GM10847 (cell line): ENCODE data around the gene DPEP1.

Experiments used
- POLR2A ChIP-seq: IDR thresholded peaks from 2 replicates; pipeline ENCODE4 v1.6.1; 2011; ENCODE audit not compliant: insufficient read length; ENCODE audit errors: extremely low read depth

Gene DPEP1

GRCh38 chr16:89613231-89613953 is at the start of gene DPEP1:
Gene DPEP1 (plus strand): TSS chr16:89613642. CDS start chr16:89630411, 16,769 bp downstream.
- TF ChIP-seq POLR2A, result no peak

GRCh38 chr16:89564476-89565255 is 48.8 kb upstream of the DPEP1 start:
- TF ChIP-seq POLR2A, result no peak

DNA sequence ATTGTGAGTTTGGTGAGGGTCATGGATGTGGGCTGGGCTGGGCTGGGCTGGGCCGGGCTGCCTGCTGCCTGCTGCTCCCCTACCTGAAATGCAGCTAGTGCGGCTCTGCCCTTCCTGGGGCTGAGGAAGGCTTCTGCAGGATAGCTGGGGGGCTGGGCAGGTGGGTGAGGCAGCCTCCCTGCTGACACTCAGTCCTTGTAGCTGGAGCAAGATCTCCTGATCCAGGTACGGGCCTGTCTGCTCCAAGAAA is 48.3 kb upstream of the DPEP1 start:
- TF ChIP-seq POLR2A, result no peak

DNA sequence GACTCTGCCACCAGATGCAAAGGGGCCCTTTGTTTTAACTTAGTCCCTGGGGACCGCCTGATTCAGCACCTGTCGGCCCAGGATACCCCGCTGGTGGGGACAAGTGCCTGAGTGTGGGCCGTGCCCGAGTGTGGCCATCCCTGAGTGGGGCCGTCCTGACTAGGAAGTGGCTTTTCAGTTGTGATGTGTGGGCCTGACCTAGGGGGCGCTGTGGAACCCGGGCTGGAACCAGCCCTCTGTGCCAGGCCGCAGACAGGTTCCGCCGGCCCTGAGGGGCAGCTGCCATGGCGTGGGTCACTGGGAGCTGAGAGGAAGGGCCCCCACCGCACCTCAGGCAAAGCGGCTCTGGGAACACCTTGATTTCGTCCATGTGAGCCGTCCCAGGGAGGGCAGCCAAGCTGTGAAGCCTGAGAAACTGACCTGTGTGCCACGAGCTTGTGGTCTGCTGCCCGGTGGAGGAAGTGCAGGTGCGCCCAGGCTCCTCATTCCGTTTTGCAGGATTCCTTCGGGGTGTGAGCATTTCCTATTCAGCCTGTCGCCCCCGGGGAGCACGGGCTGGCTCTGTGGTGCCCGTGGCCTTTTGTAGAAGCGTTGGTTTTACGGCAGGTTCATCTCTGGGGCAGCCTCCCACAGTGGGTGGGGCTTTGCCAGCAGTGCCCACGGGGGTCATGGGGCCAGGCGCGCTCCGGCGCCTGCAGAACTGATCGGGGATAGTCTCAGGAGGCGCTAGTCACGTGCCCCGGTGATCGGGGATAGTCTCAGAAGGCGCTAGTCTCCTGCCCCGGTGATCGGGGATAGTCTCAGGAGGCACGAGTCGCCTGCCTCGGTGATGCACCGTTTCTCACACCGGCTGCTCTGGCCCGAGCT is 47.7 kb upstream of the DPEP1 start:
- no peak for TF ChIP-seq POLR2A

GRCh38 chr16:89567656-89568594 is 45.5 kb upstream of the DPEP1 start:
- no peak for TF ChIP-seq POLR2A

GRCh38 chr16:89569506-89570341 is 43.7 kb upstream of the DPEP1 start:
- TF ChIP-seq POLR2A, result no peak

DNA sequence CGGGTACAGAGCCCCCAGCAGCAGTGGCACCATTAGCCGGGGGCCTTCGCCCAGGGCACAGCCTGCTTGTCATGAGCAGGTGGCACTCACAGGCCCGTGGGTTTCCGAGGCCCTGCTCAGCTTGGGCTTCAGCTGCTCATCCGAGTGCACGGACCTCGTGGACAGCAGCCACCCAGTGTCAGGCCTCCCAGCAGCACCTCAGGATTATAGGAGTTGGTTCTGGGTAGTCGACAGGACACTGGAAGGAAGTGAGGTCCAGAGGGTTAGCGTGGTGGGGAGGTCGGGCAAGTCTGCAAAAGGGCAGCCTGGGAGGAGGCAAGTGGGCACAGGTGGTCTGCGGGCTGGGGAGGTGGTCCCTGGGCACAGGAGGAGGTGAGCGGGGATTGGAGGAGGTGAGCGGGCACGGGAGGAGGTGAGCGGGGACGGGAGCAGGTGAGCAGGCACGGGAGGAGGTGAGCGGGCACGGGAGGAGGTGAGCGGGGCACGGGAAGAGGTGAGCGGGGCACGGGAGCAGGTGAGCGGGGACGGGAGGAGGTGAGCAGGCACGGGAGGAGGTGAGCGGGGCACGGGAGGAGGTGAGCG is 43.0 kb upstream of the DPEP1 start:
- no peak for TF ChIP-seq POLR2A

- no peak for TF ChIP-seq POLR2A
Measured at GRCh38 chr16:89571636-89572035, 41.8 kb upstream of the DPEP1 start.

DNA sequence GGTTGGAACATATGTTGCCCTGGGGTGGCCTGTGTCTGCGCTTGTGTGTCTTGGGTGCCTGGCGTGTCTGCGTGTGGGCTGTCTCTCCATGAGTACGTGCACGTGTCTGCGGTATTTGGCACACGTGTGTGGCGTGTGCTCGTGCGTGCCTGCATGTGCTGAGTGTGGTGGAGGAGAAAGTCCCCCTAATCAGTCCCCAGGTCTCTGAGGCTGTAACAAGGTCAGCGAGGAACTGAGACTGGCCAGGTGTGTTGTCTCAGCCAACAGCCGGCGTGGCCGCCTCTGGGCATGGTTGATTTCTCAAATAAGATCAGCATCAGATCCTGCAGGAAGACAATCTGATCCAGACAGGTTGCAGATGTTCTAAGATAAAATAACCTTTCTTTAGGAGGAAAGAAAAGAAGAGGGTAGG is 41.4 kb upstream of the DPEP1 start:
- no peak for TF ChIP-seq POLR2A

DNA sequence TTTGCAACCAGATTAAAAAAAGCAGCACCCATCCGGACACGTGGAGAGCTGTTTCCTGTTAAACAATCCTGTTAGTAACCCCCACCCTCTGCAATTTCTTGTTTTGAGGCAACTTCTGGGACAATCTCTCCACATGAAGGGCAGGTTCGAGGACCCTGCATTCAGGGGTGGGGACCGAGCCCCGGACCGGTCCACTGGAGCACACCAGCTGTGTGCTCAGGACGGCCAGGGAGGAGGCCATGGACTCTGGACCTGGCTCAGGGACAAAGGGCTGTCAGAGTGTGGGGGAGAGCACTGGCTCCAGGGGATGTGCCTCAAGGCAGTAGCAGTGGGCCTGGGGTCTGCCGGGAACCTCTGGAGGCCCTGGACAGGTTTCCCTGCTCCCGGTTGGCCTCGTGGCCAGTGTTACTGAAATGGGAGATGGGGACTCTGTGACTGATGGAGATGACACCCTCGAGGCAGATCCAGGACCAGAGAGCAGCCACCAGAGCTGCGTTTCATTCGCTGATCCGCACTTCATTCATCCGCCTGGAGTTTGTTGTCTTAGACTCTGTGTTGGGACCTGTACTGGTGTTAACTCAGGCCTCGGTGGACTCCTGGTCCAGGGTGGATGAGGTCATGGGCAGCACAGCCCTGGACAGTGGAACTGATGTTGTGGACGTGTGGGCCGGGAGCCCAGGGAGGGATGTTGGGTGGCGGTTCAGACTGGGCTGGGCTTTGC is 40.8 kb upstream of the DPEP1 start:
- no peak for TF ChIP-seq POLR2A

DNA sequence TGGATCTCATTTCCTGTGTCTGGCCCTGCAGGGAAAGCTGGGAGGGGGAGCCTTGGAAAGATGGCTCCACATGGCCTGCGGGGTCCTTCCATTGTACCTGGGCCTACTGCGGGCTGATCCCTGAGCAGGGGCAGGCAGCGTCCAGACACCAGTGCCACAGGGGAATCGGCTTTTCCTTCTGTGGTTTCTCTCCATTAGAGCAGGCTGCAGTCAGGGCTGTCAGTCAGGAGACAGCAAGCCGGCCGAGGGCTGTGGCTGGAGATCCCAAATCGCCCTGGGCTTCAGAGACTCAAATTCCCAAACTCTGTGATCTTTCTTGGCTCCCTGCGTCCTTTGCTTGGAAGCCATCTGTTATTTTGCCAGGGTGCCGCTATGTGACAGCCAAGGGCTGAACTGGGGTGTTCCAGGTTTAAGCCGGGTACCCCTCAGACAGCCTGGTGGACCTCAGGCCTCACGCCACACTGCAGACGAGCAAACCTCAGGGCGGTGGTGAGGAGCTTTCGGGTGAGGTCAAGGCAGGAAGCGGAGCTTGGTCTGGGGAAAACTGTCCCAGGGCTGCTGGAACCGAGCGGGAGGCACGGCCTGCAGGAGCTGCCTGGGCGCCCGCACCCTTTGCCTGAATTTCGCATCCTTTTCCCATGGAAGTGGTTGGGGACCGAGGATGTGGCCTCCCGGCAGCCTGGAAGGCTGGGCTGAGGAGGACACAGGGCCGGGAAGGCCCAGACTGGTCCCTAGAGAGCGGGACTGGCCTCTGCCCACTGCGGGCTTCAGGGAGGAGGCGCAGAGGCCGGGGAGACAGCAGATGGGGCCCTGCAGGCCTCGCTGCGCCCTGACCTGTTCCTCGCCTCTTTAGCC is 39.4 kb upstream of the DPEP1 start:
- no peak for TF ChIP-seq POLR2A

DNA sequence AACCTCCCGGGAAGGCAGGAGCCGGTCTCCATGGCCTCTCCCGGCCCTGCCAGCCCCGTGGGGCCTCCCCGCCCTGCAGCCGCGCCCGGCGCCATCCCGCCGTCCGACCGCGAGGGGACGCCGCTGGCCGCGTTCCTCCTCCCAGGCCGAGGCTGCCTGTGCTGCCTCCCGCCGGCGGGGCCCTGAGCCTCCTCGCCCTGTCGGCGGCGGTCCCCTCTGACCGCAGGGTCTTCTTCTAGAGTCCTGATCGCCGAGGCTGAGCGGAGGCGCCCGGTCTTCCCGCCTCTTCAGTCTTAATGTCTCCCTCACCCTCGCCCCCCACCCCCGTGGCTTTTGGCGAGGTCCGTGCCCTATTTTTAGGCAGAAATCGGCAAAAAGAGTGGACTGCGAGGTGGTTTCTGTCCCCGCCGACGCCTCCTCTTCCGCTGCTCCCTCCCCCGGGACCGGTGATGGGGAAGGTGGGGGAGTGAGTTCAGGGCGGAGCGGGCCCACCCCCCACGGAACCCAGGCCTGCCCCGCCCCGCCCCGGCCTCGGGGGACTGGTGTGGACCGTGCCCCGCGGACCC is 38.7 kb upstream of the DPEP1 start:
- TF ChIP-seq POLR2A, result no peak
